CD1c-positive myeloid dendritic cell (primary cell): ENCODE data around the gene GALNT14.

ENCODE experiments used
- DNase-seq: peaks from one replicate; pipeline ENCODE4 v3.0.0-alpha.2; 2016; ENCODE audit errors: extremely low spot score

GALNT14 gene

DNA sequence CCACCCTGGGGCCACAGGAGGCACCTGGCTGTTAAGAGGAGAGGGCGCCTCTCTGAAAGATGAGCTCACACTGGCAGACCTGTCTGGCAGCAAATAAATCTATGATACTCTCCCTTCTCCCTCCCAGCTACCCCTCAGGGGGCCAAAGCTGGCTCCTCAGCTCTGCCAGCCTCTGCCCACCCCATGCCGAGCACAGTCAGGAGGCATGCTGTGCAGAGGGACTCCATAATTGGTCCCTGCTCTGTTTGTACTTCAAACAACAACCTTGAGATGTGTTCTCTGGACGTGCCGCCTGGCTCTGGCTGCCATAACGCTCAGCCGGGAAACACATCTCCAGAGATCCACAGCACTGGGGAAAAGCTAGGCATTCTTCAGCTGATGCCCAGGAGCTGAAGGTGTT, 126.7 kb downstream of the GALNT14 start:
- DNase-seq: no peak

DNA sequence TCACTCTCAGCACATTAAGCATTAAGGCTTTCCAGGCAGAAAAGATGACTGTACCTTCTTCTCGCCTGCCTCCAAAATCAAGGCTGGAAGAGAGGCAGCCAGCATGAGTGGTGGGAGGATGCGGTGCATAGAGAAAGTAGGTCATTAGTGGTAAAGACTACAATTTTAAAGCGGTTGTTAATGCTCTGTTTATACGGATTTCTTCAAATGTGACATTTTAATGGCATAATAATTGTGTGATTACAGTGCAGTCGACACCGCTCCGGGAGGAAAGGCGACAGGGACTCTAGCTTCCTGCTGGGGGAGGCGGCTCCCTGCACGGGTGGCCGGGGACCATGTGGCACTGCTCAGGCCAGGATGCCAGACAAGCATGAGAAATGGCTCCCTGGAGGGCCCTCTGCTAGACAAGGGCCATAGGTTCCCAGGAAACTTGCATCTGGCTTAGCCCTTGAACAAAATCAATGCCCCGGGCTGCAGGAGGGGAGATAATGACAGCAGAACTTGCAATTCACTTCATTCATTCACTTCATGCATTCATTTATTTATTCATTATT, 129.6 kb downstream of the GALNT14 start:
- no peak for DNase-seq

DNA sequence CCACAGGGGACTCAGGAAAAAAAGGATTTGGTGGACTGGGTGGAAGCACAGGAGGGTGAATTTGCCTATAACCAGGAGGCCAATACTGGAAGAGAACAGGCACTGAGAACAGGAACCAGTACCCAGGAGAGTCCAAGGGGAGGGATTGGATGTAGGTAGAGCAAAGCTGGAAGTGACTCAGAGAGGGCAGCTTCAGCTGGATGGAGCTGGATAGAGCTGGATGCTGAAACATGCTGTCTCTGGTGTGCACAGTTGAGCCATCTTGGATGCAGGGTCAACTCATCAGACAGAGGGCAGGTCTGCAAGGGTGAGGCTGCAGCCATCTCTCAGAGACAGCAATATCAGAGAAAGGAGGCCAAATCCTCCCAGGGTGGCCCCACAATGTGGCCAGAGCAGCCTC, 134.0 kb downstream of the GALNT14 start:
- no peak for DNase-seq

GRCh38 chr2:31003749-31004148, 134.5 kb downstream of the GALNT14 start:
- DNase-seq: peak; percentile 25

DNA sequence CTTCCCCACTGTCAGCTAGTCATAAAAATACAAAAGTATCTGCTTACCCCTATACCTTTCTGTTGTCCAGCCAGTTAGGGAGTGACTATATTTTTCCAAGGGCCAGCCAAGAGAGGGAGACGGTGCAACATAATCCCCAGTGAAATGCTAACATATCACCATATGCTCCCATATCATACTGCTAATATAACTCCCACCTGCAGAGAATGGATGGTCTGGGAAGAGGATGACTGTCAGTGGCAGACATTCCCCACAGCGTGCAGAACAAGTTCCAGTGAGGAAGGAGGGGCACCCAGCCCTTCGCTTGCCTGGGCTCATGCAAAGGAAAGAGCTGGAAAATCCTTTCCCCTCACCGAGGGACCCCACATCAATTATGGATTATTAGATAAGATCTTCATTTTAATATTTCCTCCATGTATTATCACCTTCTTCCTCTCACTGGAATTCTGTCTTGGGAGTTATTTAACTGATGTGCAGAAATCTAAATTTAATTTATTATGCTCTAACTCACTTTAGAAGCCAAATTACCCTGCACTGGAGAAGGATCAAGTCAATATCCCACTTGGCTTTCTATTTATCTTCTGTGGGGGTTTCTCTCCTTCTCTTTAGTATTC, 135.6 kb downstream of the GALNT14 start:
- no peak for DNase-seq

- DNase-seq: no peak
These were observed 137.3 kb downstream of the GALNT14 start for GRCh38 chr2:31000970-31001369.

GRCh38 chr2:30998672-30999071, 139.6 kb downstream of the GALNT14 start:
- no peak for DNase-seq

- DNase-seq: no peak
These were observed 140.3 kb downstream of the GALNT14 start for GRCh38 chr2:30997979-30998378.

GRCh38 chr2:30994227-30995056, 143.8 kb downstream of the GALNT14 start:
- DNase-seq: no peak

- DNase-seq: no peak
These were observed 145.5 kb downstream of the GALNT14 start for GRCh38 chr2:30992781-30993180.

DNA sequence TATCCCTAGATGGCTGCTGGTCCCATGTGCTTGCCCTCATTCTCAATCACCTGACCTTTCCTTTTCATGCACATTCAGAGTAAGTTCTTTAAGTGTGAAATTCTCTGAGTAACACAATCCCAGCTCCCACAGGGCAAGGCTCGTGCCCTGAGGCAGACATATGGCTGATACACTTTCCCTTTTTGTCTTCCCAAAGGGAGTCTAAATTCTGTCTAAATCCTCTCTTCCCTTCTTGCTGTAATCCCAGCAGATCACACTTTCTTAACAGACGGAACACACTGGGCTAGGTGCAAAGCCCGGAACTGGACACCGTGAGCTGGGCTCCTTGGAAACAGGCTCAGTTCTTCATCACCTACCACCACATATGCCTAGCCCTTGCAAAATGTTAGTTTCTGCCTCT, 147.6 kb downstream of the GALNT14 start:
- no peak for DNase-seq

GRCh38 chr2:30990176-30990575, 148.1 kb downstream of the GALNT14 start:
- no peak for DNase-seq

DNA sequence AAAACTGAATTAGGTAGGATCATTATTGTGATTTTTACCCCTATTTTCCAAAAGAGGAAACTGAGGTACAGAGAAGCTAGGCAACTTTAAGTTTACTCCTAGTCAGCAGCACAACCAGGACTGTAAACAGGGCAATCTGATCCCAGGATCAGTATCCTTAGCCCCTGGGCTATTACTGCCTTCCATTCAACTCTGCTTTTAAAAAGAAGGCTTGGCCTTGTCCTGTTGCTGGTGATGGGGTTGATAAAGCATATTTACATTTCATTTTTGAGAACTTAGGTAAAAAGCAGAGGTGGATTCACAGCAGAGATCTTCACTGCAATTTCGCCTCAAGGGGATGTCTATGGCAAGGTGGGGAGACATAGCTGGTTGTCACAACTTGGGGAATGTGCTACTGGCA, 148.5 kb downstream of the GALNT14 start:
- no peak for DNase-seq

DNA sequence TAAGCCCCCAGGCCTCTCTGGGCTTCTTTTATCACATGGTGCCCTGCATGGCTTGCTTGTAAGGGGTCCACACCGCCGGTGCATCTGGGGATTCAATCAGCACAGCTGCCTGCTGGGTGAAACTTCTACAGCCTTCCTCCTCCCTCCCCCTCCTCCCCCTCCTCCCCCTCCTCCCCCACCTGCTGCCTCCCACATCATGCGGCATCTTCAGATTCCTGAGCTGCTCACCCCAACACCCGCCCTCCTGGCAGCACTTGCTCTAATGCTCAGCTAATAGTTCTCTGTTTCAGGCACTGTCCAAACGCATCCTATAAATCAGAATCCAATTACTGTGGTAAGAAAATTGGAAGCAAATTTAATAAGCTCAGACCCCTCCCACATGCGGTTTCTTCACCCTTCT, 150.7 kb downstream of the GALNT14 start:
- no peak for DNase-seq

DNA sequence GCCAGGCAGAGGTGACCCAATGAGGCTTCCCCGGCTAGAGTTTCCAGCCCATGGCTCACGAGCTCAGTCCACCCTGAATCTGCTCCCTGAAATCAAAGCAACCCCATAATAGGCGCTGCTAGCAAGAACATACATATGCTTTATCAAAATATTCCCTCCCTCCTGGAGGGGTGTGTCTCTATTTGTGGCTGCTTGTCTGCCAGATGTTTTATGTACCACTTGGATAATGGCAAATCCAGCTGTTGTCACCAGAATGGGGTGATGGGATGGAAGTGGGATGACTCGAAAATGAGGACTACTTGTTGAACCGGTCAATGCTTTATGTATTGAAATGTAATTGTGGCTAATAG, 152.0 kb downstream of the GALNT14 start:
- no peak for DNase-seq

- no peak for DNase-seq
These were observed 152.6 kb downstream of the GALNT14 start for GRCh38 chr2:30985493-30986230.

- no peak for DNase-seq
These were observed 154.1 kb downstream of the GALNT14 start for GRCh38 chr2:30984148-30984547.

GRCh38 chr2:30981510-30981909, 156.7 kb downstream of the GALNT14 start:
- DNase-seq: no peak

DNA sequence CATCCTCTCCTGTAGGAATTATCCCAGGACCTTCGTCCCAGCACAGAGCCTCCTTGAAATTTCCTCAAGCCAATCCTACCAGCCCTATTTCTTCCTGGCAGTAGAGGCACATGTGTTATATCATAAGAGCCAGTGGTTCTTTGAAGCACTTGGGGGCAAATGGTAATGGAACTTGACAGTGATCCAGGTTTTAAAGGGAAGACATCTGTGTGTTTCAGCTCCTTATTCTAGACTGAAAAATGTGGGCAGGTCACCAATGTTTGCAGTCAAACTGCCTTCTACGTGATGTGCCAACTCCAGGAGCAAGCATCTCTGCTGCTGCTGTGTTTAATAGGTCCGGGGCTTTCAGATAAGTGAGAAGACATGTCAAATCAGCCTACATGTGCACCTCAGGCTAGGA, 157.1 kb downstream of the GALNT14 start:
- no peak for DNase-seq

DNA sequence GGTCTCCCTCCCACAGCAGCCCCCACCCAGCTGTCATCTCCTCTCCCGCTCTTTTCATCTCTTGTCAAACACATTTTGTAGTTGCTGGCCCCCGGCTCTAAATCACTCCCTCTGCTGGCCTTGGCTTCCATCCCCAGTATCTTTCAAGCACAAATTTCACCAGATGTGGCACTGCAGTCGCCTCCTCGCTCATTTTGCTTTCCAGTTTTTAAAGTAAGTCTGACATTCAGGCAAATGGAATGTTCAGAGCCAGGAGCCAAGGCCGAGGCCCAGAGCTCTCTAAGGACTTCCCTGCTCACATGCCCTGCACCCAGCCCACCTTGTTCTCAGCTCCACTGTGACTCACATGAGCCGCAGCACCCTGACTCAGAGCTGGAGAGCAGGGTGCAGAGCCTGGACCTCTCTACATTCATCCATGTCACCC, 158.4 kb downstream of the GALNT14 start:
- no peak for DNase-seq

DNA sequence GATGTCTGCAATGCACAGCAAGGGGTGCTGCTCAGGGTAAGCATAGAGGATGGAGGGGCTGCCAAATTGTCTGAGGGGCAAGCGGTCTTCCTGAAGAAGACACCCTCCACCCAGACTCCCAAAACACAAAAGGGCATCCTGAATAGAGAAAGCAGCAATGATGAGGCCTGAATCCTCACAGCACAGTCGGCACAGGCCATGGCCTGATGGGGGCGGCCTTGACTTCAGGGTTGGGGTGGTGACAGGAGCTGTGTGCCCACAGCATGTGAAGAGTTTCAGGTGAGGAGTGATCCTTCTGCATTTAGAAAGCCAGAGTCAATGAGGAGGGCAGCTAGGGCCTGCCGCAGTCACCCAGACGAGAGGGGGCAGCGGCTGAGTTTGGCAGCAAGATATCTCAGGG, 159.4 kb downstream of the GALNT14 start:
- no peak for DNase-seq

GRCh38 chr2:30978044-30978443, 160.2 kb downstream of the GALNT14 start:
- no peak for DNase-seq

DNA sequence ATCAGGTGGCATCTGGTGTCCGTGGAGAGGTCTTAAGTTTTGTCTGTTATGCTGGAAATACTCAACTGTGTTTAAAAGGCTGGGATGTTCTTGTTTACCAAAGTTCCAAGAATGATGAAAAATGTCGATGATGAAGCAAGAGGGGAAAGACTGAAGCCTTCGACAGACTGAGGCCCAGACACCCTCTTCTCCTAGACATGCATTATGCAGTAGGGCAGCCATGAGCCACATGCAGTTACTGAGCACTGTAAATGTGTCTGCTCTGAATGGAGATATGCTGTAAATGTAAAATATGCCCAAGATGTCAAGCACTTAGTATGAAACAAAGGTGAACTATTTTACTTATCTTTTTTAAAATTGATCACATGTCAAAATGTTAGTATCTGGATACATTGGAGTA, 163.1 kb downstream of the GALNT14 start:
- DNase-seq: no peak
